Breast epithelium (tissue), 3 donors: ENCODE data around the gene TUBA1A.

Source experiments
- POLR2A ChIP-seq: fragments of 450-650 bp; IDR thresholded peaks from one replicate; pipeline ENCODE4 v1.6.1; 2016; ENCODE audit warnings: antibody characterized with exemption, mild to moderate bottlenecking, moderate library complexity
- POLR2AphosphoS5 ChIP-seq, 3 donors: sonication (generic); formaldehyde crosslinking; IDR thresholded peaks; one replicate each; pipeline ENCODE4 v1.6.1; 2017; ENCODE audit warnings: antibody characterized with exemption in 3 of 3
- TF ChIP-seq, protein P1 (sequence below), 3 donors: fragments of 450-650 bp; IDR thresholded peaks; one replicate each; pipeline ENCODE4 v1.5.1; 2016 to 2017; ENCODE audit warnings: antibody characterized with exemption in 3 of 3, mild to moderate bottlenecking in 3 of 3, moderate library complexity in 3 of 3

DNA sequence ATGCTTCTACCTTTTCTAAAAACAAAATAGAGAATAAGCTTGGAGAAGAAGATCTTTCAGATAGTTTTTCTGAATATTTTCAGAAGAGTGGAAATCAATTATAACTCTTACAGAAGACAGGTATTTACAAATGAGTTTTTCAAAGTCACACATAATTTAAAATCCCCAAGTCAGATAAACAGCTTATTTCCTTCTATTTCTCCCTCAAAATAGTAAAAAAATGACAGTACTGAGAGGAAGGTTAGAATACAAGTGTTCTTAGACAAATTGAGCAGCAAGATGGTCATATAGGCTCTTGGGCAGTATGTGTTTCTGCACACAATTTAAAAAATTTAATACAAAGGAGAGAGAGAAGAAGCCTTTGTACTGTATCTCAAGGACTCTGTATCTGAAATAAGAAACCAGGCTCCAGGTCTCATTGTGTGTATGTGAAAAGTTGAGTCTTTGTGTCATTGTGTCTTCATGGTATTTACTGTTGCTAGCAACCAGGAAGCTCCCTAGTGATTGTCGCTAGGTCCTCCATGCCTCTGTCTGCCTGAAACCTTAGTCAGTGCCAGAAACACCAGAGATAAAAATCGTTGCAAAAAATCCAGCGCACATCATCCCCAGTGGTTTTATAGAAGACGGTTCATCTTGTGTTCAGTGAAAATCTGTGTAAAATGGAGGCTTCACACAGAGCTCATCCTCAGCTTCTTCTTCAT is 12.9 kb upstream of the TUBA1A start:
- TF ChIP-seq, protein P1, sequence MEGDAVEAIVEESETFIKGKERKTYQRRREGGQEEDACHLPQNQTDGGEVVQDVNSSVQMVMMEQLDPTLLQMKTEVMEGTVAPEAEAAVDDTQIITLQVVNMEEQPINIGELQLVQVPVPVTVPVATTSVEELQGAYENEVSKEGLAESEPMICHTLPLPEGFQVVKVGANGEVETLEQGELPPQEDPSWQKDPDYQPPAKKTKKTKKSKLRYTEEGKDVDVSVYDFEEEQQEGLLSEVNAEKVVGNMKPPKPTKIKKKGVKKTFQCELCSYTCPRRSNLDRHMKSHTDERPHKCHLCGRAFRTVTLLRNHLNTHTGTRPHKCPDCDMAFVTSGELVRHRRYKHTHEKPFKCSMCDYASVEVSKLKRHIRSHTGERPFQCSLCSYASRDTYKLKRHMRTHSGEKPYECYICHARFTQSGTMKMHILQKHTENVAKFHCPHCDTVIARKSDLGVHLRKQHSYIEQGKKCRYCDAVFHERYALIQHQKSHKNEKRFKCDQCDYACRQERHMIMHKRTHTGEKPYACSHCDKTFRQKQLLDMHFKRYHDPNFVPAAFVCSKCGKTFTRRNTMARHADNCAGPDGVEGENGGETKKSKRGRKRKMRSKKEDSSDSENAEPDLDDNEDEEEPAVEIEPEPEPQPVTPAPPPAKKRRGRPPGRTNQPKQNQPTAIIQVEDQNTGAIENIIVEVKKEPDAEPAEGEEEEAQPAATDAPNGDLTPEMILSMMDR (IDR thresholded peaks at IDR 0.05), result no peak
- TF ChIP-seq POLR2AphosphoS5 (IDR thresholded peaks at IDR 0.05) (peak in 1 of 3 donors; percentile 12), POLR2A (no peak)
